ENCODE data around the gene GLIS1.

GLIS1 gene

GRCh38 chr1:53542551-53542950 lies 196.4 kb downstream of the GLIS1 start:
- Histone ChIP-seq H2AFZ (ENCODE audit: low read length) (no peak overlapping the region), H3K27me3 (ENCODE audit: insufficient read depth, low read length, poor library complexity, severe bottlenecking) (no peaks in the 10 kb centered on the region), H3K9ac (ENCODE audit: low read depth, low read length, poor library complexity, severe bottlenecking) (no peak overlapping the region), H3K4me2 (ENCODE audit: low read depth, low read length, poor library complexity, severe bottlenecking) (no peak overlapping the region), H4K20me1 (ENCODE audit: insufficient read depth, low read length, poor library complexity, severe bottlenecking) (no peaks in the 10 kb centered on the region), H3K4me1 (ENCODE audit: insufficient read depth, low read length, poor library complexity, severe bottlenecking) (no peaks in the 10 kb centered on the region), H3K4me3 (ENCODE audit: low read length, poor library complexity, severe bottlenecking) (no peak overlapping the region), H3K79me2 (ENCODE audit: insufficient read depth, low read length) (no peaks in the 10 kb centered on the region), H3K9me2 (replicated peaks; ENCODE audit: low read depth, low read length) (no peaks in the 10 kb centered on the region), H3F3A (ENCODE audit: low read depth) (no peaks in the 10 kb centered on the region), H3K36me3 (ENCODE audit: insufficient read depth, low read length) (no peaks in the 10 kb centered on the region), H3K9me3 (ENCODE audit: insufficient read depth, low read depth, low read length) (no peaks in the 10 kb centered on the region)
- TF ChIP-seq EZH2phosphoT487 (IDR thresholded peaks at IDR 0.05; ENCODE audit: borderline replicate concordance): no peak
- no peak for TF ChIP-seq CTCF (conservative IDR thresholded peaks at IDR 0.05; ENCODE audit: low read length)

GRCh38 chr1:53541761-53542550 lies 197.0 kb downstream of the GLIS1 start:
- H3K36me3 ChIP-seq (ENCODE audit: insufficient read depth, low read length): no peaks in the 10 kb centered on the region
- H3K4me1 ChIP-seq (ENCODE audit: insufficient read depth, low read length, poor library complexity, severe bottlenecking): no peaks in the 10 kb centered on the region
- H4K20me1 ChIP-seq (ENCODE audit: insufficient read depth, low read length, poor library complexity, severe bottlenecking): no peaks in the 10 kb centered on the region
- no peaks in the 10 kb centered on the region for H3K79me2 ChIP-seq (ENCODE audit: insufficient read depth, low read length)
- no peaks in the 10 kb centered on the region for H3K27me3 ChIP-seq (ENCODE audit: insufficient read depth, low read length, poor library complexity, severe bottlenecking)
- H3K9me2 ChIP-seq (replicated peaks; ENCODE audit: low read depth, low read length): no peaks in the 10 kb centered on the region
- H3F3A ChIP-seq (ENCODE audit: low read depth): no peaks in the 10 kb centered on the region
- no peaks in the 10 kb centered on the region for H3K9me3 ChIP-seq (ENCODE audit: insufficient read depth, low read depth, low read length)
- no peak overlapping the region for H2AFZ ChIP-seq (ENCODE audit: low read length)
- no peak overlapping the region for H3K4me3 ChIP-seq (ENCODE audit: low read length, poor library complexity, severe bottlenecking)
- no peak overlapping the region for H3K9ac ChIP-seq (ENCODE audit: low read depth, low read length, poor library complexity, severe bottlenecking)
- H3K4me2 ChIP-seq (ENCODE audit: low read depth, low read length, poor library complexity, severe bottlenecking): no peak overlapping the region
- no peak for TF ChIP-seq EZH2phosphoT487 (IDR thresholded peaks at IDR 0.05; ENCODE audit: borderline replicate concordance)
- TF ChIP-seq CTCF (conservative IDR thresholded peaks at IDR 0.05; ENCODE audit: low read length): peak; percentile 62

- Histone ChIP-seq H3F3A (ENCODE audit: low read depth) (no peaks in the 10 kb centered on the region), H3K79me2 (ENCODE audit: insufficient read depth, low read length) (no peaks in the 10 kb centered on the region), H3K4me1 (ENCODE audit: insufficient read depth, low read length, poor library complexity, severe bottlenecking) (no peaks in the 10 kb centered on the region), H2AFZ (ENCODE audit: low read length) (no peak overlapping the region), H3K4me3 (ENCODE audit: low read length, poor library complexity, severe bottlenecking) (no peak overlapping the region), H3K9ac (ENCODE audit: low read depth, low read length, poor library complexity, severe bottlenecking) (no peak overlapping the region), H3K9me3 (ENCODE audit: insufficient read depth, low read depth, low read length) (no peaks in the 10 kb centered on the region), H3K9me2 (replicated peaks; ENCODE audit: low read depth, low read length) (no peaks in the 10 kb centered on the region), H3K4me2 (ENCODE audit: low read depth, low read length, poor library complexity, severe bottlenecking) (no peak overlapping the region), H3K27me3 (ENCODE audit: insufficient read depth, low read length, poor library complexity, severe bottlenecking) (no peaks in the 10 kb centered on the region), H3K36me3 (ENCODE audit: insufficient read depth, low read length) (no peaks in the 10 kb centered on the region), H4K20me1 (ENCODE audit: insufficient read depth, low read length, poor library complexity, severe bottlenecking) (no peaks in the 10 kb centered on the region)
- TF ChIP-seq CTCF (conservative IDR thresholded peaks at IDR 0.05; ENCODE audit: low read length) (no peak), EZH2phosphoT487 (IDR thresholded peaks at IDR 0.05; ENCODE audit: borderline replicate concordance) (no peak)
Observed at GRCh38 chr1:53541263-53541625, 197.7 kb downstream of the GLIS1 start.
